Measurements from ENCODE around the gene FBXW7. TPM values are rescaled to one million over a fixed set of nuclear protein-coding genes. Genes with fewer than 3 reads are reported as not detected.
A peak's percentile ranks its signal among the peaks of the same experiment; 100 is the strongest.

FBXW7 gene
- total RNA-seq, 1 experiment from 2014 or later: 27.1 TPM

- no peak overlapping the region for H2BK5ac ChIP-seq (ENCODE audit: insufficient read length, low read length)
- H3T11ph ChIP-seq (ENCODE audit: low read length): no peak overlapping the region
- peaks cover 4% of the 10 kb centered on the region; the same call in 1 of the 2 replicates for H3K4me1 ChIP-seq (ENCODE audit: insufficient read depth, low read length)
- H3K27ac ChIP-seq (ENCODE audit: insufficient read length, low read depth, low read length): no peak overlapping the region
- no peak overlapping the region for H4K8ac ChIP-seq (replicated peaks; ENCODE audit: insufficient read length, low read depth, low read length)
- H3K27ac Mint-ChIP-seq: peak overlapping the region in 2 of 3 experiments; percentile 79 to 93; a peak in 3 of 7 replicates
- H2BK120ac ChIP-seq (ENCODE audit: low read depth, low read length, poor library complexity, severe bottlenecking): no peak overlapping the region
- H3K18ac ChIP-seq (ENCODE audit: insufficient read length, low read depth, low read length): no peak overlapping the region
- H3K36me3 Mint-ChIP-seq (ENCODE audit: insufficient read depth in 1 of 3, low read depth in 3 of 3): peaks cover 0 to 3% (median 0%) of the 10 kb centered on the region in 3 experiments; a peak in 2 of 7 replicates
- no peak overlapping the region for H3K4me2 ChIP-seq (ENCODE audit: insufficient read depth, insufficient read length, low read length)
- H2BK12ac ChIP-seq (ENCODE audit: insufficient read length, low read depth, low read length): no peak overlapping the region
- H4K20me1 ChIP-seq (ENCODE audit: control insufficient read depth, insufficient read depth, insufficient read length): no peaks in the 10 kb centered on the region
- H3K4me3 Mint-ChIP-seq: no peak overlapping the region
- DNase-seq: no peak
- H2BK15ac ChIP-seq (ENCODE audit: low read depth, low read length): no peak overlapping the region
- no peak overlapping the region for H3K4ac ChIP-seq (ENCODE audit: low read depth, low read length)
- no peaks in the 10 kb centered on the region for H3K27me3 ChIP-seq (ENCODE audit: insufficient read depth, low read length)
- H2AFZ ChIP-seq (ENCODE audit: low read length): no peak overlapping the region
- H3K23ac ChIP-seq (ENCODE audit: insufficient read length, low read depth, low read length): no peak overlapping the region
- no peak overlapping the region for H2BK20ac ChIP-seq (ENCODE audit: low read depth, low read length, poor library complexity, severe bottlenecking)
- no peaks in the 10 kb centered on the region for H3K9me3 ChIP-seq (ENCODE audit: control insufficient read depth, low read depth, low read length)
- no peak overlapping the region for H4K5ac ChIP-seq (ENCODE audit: insufficient read length, low read depth, low read length)
- no peak overlapping the region for H4K91ac ChIP-seq (ENCODE audit: insufficient read length, low read depth, low read length)
- no peak overlapping the region for H3K9ac ChIP-seq (ENCODE audit: extremely low read depth, insufficient read length, low read length)
- peaks cover 12 to 15% of the 10 kb centered on the region in 2 experiments for H3K4me1 Mint-ChIP-seq
- no peaks in the 10 kb centered on the region for H3K27me3 Mint-ChIP-seq (ENCODE audit: low read depth)
- no peaks in the 10 kb centered on the region for H3K9me3 Mint-ChIP-seq
- no peak overlapping the region for H2AK5ac ChIP-seq (ENCODE audit: insufficient read length, low read length)
- H3K23me2 ChIP-seq (ENCODE audit: insufficient read length, low read depth, low read length, poor library complexity, severe bottlenecking): no peaks in the 10 kb centered on the region
- no CpG with 5 or more reads among the region's 4 CpGs for WGBS (ENCODE audit: extremely low coverage, insufficient read length, low lambda C conversion rate)
- no peak for TF ChIP-seq CTCF (conservative IDR thresholded peaks at IDR 0.05)
- no peaks in the 10 kb centered on the region for H3K79me1 ChIP-seq (ENCODE audit: insufficient read depth, low read depth, low read length, poor library complexity, severe bottlenecking)
- H3K56ac ChIP-seq (ENCODE audit: insufficient read length, low read depth, low read length): no peak overlapping the region
- no peak overlapping the region for H3K14ac ChIP-seq (ENCODE audit: insufficient read depth, low read length)
- no peaks in the 10 kb centered on the region for H3K79me2 ChIP-seq (ENCODE audit: insufficient read depth, low read length)
These were observed 153.7 kb downstream of the FBXW7 start for GRCh38 chr4:152382057-152382785.
